ENCODE results near the gene CD2. TPM values are rescaled to one million over a fixed set of nuclear protein-coding genes. Genes with fewer than 3 reads are reported as not detected.

CD2 gene
- total RNA-seq, 4 donors from 2014 or later, result 0.39 to 1.7 TPM; not detected in 2

DNA sequence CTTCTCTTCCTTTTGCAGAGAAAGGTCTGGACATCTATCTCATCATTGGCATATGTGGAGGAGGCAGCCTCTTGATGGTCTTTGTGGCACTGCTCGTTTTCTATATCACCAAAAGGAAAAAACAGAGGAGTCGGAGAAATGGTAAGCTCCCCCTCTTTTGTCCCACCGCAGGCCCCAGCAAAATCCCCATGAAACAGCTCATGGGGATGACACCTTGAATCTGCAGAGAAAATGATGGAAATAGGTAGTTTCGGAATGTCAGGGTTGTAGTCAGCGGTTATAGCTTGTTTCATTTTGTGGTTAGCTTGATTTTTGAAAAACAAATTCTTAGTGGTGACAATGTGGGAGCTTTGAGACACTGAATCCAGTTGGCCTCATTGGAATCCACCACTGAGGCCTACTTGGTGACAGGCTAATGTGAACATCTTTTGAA is 10.3 kb downstream of the CD2 start:
- Histone ChIP-seq H3K27ac (no peak overlapping the region), H3K36me3 (no peaks in the 10 kb centered on the region), H3K9me3 (no peaks in the 10 kb centered on the region), H3K4me3 (no peak overlapping the region), H3K27me3 (no peaks in the 10 kb centered on the region), H3K4me1 (peaks cover 2% of the 10 kb centered on the region)
- 95% methylated on average over 5 of the region's 5 CpGs for WGBS
- no peak for TF ChIP-seq POLR2A (IDR thresholded peaks at IDR 0.05)
- DNase-seq (ENCODE audit: low spot score in 2 of 2), result no peak

- H3K4me1 ChIP-seq, result peaks cover 2% of the 10 kb centered on the region
- H3K36me3 ChIP-seq, result no peaks in the 10 kb centered on the region
- no peaks in the 10 kb centered on the region for H3K9me3 ChIP-seq
- no peaks in the 10 kb centered on the region for H3K27me3 ChIP-seq
- no peak overlapping the region for H3K27ac ChIP-seq
- no peak overlapping the region for H3K4me3 ChIP-seq
- 92% methylated on average over 15 of the region's 15 CpGs for WGBS
- DNase-seq (ENCODE audit: low spot score in 2 of 2), result no peak
- TF ChIP-seq POLR2A (IDR thresholded peaks at IDR 0.05) (no peak), POLR2AphosphoS5 (IDR thresholded peaks at IDR 0.05) (no peak), EP300 (IDR thresholded peaks at IDR 0.05) (no peak)
- TF ChIP-seq, protein P1, sequence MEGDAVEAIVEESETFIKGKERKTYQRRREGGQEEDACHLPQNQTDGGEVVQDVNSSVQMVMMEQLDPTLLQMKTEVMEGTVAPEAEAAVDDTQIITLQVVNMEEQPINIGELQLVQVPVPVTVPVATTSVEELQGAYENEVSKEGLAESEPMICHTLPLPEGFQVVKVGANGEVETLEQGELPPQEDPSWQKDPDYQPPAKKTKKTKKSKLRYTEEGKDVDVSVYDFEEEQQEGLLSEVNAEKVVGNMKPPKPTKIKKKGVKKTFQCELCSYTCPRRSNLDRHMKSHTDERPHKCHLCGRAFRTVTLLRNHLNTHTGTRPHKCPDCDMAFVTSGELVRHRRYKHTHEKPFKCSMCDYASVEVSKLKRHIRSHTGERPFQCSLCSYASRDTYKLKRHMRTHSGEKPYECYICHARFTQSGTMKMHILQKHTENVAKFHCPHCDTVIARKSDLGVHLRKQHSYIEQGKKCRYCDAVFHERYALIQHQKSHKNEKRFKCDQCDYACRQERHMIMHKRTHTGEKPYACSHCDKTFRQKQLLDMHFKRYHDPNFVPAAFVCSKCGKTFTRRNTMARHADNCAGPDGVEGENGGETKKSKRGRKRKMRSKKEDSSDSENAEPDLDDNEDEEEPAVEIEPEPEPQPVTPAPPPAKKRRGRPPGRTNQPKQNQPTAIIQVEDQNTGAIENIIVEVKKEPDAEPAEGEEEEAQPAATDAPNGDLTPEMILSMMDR (IDR thresholded peaks at IDR 0.05), result no peak
These were observed 11.0 kb downstream of the CD2 start for GRCh38 chr1:116764906-116765862.

GRCh38 chr1:116765962-116766361 is 11.7 kb downstream of the CD2 start:
- no peak for DNase-seq (ENCODE audit: low spot score in 2 of 2)
- TF ChIP-seq, protein P1 (IDR thresholded peaks at IDR 0.05), result no peak
- no peak for TF ChIP-seq POLR2A (IDR thresholded peaks at IDR 0.05)
- TF ChIP-seq POLR2AphosphoS5 (IDR thresholded peaks at IDR 0.05), result no peak
- no peak for TF ChIP-seq EP300 (IDR thresholded peaks at IDR 0.05)
- no peaks in the 10 kb centered on the region for H3K36me3 ChIP-seq
- no peak overlapping the region for H3K27ac ChIP-seq
- H3K9me3 ChIP-seq, result no peaks in the 10 kb centered on the region
- 75% methylated on average over 2 of the region's 4 CpGs for WGBS
- H3K4me1 ChIP-seq, result peaks cover 2% of the 10 kb centered on the region
- H3K27me3 ChIP-seq, result no peaks in the 10 kb centered on the region
- no peak overlapping the region for H3K4me3 ChIP-seq

GRCh38 chr1:116766616-116767469 is 12.6 kb downstream of the CD2 start:
- Histone ChIP-seq H3K27me3 (no peaks in the 10 kb centered on the region), H3K9me3 (no peaks in the 10 kb centered on the region), H3K4me1 (peaks cover 2% of the 10 kb centered on the region), H3K36me3 (no peaks in the 10 kb centered on the region), H3K4me3 (no peak overlapping the region), H3K27ac (no peak overlapping the region)
- 83% methylated on average over 13 of the region's 13 CpGs for WGBS
- TF ChIP-seq POLR2A (IDR thresholded peaks at IDR 0.05), result no peak
- DNase-seq (ENCODE audit: low spot score in 2 of 2), result no peak

- H3K4me3 ChIP-seq, result no peak overlapping the region
- H3K27ac ChIP-seq, result no peak overlapping the region
- WGBS, result 95% methylated on average over 5 of the region's 5 CpGs
- H3K4me1 ChIP-seq, result peaks cover 2% of the 10 kb centered on the region
- no peaks in the 10 kb centered on the region for H3K9me3 ChIP-seq
- TF ChIP-seq POLR2A (IDR thresholded peaks at IDR 0.05), result no peak
- TF ChIP-seq EP300 (IDR thresholded peaks at IDR 0.05), result no peak
- no peak for TF ChIP-seq POLR2AphosphoS5 (IDR thresholded peaks at IDR 0.05)
- TF ChIP-seq, protein P1 (IDR thresholded peaks at IDR 0.05), result no peak
- no peak for DNase-seq (ENCODE audit: low spot score in 2 of 2)
- H3K36me3 ChIP-seq, result no peaks in the 10 kb centered on the region
- H3K27me3 ChIP-seq, result no peaks in the 10 kb centered on the region
These were observed 13.7 kb downstream of the CD2 start for GRCh38 chr1:116767782-116768382.
